ENCODE data around the gene MAP7D1. TPM values are rescaled to one million over a fixed set of nuclear protein-coding genes. Genes with fewer than 3 reads are reported as not detected.

Gene MAP7D1
- total and polyA plus RNA-seq, 10 of the 15 experiments (the other 5 are each of a cell fraction or from before 2014, with no cell fraction given): 4.4 to 97.6 (median 24.2) TPM

DNA sequence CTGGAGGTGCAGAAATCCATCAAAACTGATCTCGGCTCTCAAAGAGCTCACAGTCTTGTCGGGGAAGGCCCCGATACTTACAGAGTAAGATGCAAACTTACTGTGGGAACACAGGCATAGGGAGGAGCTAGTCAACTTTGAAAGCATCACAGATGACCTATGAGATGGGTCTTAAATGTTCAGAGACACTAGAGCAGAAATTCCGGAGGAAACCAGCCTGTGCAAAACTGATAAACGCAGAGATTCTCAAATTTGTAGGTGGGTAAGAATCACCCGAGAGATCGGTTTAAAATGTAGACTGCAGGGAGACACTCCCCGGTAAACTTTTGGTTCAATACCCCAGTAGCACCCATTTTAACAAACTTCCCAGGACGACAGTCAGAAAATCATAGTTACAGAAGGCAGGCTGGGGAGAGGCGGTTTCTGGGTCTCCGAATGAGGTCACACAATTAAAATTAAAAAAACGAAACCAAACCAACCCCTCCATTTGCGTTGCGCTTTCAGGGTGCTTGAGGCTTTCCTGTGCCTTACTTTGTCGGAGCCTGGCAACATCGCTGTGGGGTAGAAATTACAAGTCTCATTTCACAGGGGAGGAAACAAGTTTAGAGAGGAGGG lies 67.5 kb downstream of the MAP7D1 start (continued):
- TF ChIP-seq, protein P1, sequence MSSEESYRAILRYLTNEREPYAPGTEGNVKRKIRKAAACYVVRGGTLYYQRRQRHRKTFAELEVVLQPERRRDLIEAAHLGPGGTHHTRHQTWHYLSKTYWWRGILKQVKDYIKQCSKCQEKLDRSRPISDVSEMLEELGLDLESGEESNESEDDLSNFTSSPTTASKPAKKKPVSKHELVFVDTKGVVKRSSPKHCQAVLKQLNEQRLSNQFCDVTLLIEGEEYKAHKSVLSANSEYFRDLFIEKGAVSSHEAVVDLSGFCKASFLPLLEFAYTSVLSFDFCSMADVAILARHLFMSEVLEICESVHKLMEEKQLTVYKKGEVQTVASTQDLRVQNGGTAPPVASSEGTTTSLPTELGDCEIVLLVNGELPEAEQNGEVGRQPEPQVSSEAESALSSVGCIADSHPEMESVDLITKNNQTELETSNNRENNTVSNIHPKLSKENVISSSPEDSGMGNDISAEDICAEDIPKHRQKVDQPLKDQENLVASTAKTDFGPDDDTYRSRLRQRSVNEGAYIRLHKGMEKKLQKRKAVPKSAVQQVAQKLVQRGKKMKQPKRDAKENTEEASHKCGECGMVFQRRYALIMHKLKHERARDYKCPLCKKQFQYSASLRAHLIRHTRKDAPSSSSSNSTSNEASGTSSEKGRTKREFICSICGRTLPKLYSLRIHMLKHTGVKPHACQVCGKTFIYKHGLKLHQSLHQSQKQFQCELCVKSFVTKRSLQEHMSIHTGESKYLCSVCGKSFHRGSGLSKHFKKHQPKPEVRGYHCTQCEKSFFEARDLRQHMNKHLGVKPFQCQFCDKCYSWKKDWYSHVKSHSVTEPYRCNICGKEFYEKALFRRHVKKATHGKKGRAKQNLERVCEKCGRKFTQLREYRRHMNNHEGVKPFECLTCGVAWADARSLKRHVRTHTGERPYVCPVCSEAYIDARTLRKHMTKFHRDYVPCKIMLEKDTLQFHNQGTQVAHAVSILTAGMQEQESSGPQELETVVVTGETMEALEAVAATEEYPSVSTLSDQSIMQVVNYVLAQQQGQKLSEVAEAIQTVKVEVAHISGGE (CRISPR knock-in tag; IDR thresholded peaks at IDR 0.05): no peak
- no peak for TF ChIP-seq ZSCAN29 (IDR thresholded peaks at IDR 0.05)
- TF ChIP-seq, protein P2, sequence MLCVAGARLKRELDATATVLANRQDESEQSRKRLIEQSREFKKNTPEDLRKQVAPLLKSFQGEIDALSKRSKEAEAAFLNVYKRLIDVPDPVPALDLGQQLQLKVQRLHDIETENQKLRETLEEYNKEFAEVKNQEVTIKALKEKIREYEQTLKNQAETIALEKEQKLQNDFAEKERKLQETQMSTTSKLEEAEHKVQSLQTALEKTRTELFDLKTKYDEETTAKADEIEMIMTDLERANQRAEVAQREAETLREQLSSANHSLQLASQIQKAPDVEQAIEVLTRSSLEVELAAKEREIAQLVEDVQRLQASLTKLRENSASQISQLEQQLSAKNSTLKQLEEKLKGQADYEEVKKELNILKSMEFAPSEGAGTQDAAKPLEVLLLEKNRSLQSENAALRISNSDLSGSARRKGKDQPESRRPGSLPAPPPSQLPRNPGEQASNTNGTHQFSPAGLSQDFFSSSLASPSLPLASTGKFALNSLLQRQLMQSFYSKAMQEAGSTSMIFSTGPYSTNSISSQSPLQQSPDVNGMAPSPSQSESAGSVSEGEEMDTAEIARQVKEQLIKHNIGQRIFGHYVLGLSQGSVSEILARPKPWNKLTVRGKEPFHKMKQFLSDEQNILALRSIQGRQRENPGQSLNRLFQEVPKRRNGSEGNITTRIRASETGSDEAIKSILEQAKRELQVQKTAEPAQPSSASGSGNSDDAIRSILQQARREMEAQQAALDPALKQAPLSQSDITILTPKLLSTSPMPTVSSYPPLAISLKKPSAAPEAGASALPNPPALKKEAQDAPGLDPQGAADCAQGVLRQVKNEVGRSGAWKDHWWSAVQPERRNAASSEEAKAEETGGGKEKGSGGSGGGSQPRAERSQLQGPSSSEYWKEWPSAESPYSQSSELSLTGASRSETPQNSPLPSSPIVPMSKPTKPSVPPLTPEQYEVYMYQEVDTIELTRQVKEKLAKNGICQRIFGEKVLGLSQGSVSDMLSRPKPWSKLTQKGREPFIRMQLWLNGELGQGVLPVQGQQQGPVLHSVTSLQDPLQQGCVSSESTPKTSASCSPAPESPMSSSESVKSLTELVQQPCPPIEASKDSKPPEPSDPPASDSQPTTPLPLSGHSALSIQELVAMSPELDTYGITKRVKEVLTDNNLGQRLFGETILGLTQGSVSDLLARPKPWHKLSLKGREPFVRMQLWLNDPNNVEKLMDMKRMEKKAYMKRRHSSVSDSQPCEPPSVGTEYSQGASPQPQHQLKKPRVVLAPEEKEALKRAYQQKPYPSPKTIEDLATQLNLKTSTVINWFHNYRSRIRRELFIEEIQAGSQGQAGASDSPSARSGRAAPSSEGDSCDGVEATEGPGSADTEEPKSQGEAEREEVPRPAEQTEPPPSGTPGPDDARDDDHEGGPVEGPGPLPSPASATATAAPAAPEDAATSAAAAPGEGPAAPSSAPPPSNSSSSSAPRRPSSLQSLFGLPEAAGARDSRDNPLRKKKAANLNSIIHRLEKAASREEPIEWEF (IDR thresholded peaks at IDR 0.05; ENCODE audit: insufficient replicate concordance, low read depth, low read length): no peak
- TF ChIP-seq FOS (IDR thresholded peaks at IDR 0.05; ENCODE audit: borderline replicate concordance, extremely low read depth, insufficient read length): no peak
- no peak for TF ChIP-seq WRNIP1 (IDR thresholded peaks at IDR 0.05; ENCODE audit: borderline replicate concordance, low read depth, low read length)
- TF ChIP-seq, protein P3, sequence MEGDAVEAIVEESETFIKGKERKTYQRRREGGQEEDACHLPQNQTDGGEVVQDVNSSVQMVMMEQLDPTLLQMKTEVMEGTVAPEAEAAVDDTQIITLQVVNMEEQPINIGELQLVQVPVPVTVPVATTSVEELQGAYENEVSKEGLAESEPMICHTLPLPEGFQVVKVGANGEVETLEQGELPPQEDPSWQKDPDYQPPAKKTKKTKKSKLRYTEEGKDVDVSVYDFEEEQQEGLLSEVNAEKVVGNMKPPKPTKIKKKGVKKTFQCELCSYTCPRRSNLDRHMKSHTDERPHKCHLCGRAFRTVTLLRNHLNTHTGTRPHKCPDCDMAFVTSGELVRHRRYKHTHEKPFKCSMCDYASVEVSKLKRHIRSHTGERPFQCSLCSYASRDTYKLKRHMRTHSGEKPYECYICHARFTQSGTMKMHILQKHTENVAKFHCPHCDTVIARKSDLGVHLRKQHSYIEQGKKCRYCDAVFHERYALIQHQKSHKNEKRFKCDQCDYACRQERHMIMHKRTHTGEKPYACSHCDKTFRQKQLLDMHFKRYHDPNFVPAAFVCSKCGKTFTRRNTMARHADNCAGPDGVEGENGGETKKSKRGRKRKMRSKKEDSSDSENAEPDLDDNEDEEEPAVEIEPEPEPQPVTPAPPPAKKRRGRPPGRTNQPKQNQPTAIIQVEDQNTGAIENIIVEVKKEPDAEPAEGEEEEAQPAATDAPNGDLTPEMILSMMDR (IDR thresholded peaks at IDR 0.05 in 2 of 3, conservative IDR thresholded peaks at IDR 0.05 in 1 of 3; ENCODE audit: control insufficient read depth in 2 of 3, extremely low read depth in 1 of 3, insufficient read depth in 1 of 3, low read depth in 3 of 3, low read length in 3 of 3): no peak
- TF ChIP-seq SMAD5 (IDR thresholded peaks at IDR 0.05; ENCODE audit: low read depth): peak; percentile 45; the same call in 1 of the 2 replicates
- TF ChIP-seq NR2F1 (conservative IDR thresholded peaks at IDR 0.05): no peak
- TF ChIP-seq SUZ12 (IDR thresholded peaks at IDR 0.05; ENCODE audit: unreplicated experiment): no peak
- TF ChIP-seq ZNF217 (IDR thresholded peaks at IDR 0.05): no peak
- no peak for TF ChIP-seq PAX5 (IDR thresholded peaks at IDR 0.05; ENCODE audit: borderline replicate concordance, low read depth, low read length)
- no peak for TF ChIP-seq NR2C2 (IDR thresholded peaks at IDR 0.05; ENCODE audit: borderline replicate concordance, control insufficient read depth, insufficient read length, low read depth)
- TF ChIP-seq, protein P4, sequence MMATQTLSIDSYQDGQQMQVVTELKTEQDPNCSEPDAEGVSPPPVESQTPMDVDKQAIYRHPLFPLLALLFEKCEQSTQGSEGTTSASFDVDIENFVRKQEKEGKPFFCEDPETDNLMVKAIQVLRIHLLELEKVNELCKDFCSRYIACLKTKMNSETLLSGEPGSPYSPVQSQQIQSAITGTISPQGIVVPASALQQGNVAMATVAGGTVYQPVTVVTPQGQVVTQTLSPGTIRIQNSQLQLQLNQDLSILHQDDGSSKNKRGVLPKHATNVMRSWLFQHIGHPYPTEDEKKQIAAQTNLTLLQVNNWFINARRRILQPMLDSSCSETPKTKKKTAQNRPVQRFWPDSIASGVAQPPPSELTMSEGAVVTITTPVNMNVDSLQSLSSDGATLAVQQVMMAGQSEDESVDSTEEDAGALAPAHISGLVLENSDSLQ (IDR thresholded peaks at IDR 0.05): no peak
- TF ChIP-seq, protein P5, sequence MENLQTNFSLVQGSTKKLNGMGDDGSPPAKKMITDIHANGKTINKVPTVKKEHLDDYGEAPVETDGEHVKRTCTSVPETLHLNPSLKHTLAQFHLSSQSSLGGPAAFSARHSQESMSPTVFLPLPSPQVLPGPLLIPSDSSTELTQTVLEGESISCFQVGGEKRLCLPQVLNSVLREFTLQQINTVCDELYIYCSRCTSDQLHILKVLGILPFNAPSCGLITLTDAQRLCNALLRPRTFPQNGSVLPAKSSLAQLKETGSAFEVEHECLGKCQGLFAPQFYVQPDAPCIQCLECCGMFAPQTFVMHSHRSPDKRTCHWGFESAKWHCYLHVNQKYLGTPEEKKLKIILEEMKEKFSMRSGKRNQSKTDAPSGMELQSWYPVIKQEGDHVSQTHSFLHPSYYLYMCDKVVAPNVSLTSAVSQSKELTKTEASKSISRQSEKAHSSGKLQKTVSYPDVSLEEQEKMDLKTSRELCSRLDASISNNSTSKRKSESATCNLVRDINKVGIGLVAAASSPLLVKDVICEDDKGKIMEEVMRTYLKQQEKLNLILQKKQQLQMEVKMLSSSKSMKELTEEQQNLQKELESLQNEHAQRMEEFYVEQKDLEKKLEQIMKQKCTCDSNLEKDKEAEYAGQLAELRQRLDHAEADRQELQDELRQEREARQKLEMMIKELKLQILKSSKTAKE (IDR thresholded peaks at IDR 0.05; ENCODE audit: low read depth, poor library complexity, severe bottlenecking): peak; percentile 16
- TF ChIP-seq KLF5 (IDR thresholded peaks at IDR 0.05; ENCODE audit: partially characterized antibody): no peak
